Activated T-cell treated with anti-CD3 and anti-CD28 coated beads, Interleukin-2, amount 50 U/mL, for 72 hours (primary cell): Measurements from ENCODE around the gene TMEM201. TPM values are rescaled to one million over a fixed set of nuclear protein-coding genes. Genes with fewer than 3 reads are reported as not detected.
"Not testable (repeated sequence)": the region's sequence is repeated elsewhere in the genome, so short reads cannot be mapped to it uniquely, and the experiment has no call there.

ENCODE experiments used
- ATAC-seq, 2 donors: fragments of 150-1000 bp; cut with Tn5 transposase; replicated peaks in 1 of 2; 2 replicates each; pipeline ENCODE4 v1.10.0; 2021; ENCODE audit warnings: moderate library complexity in 2 of 2, mild to moderate bottlenecking in 1 of 2
- DNase-seq, 2 donors: peaks; one replicate each; pipeline ENCODE4 v3.0.0; 2021 to 2022; ENCODE audit warnings: mixed read lengths in 1 of 2
- H3K27ac Mint-ChIP-seq: one replicate; pipeline ENCODE4 v1.8.0; 2022; ENCODE audit warnings: mild to moderate bottlenecking, moderate library complexity, mixed read lengths
- H3K27me3 Mint-ChIP-seq: one replicate; pipeline ENCODE4 v1.8.0; 2022; ENCODE audit warnings: low read depth, mixed read lengths
- H3K36me3 Mint-ChIP-seq, 2 donors: one replicate each; pipeline ENCODE4 v1.8.0; 2022; ENCODE audit warnings: mixed read lengths in 2 of 2, mild to moderate bottlenecking in 1 of 2; ENCODE audit not compliant: insufficient read depth in 2 of 2
- H3K4me1 Mint-ChIP-seq: one replicate; pipeline ENCODE4 v1.8.0; 2022; ENCODE audit warnings: low read depth, mixed read lengths
- H3K4me3 Mint-ChIP-seq, 2 donors: one replicate each; pipeline ENCODE4 v1.8.0; 2022; ENCODE audit warnings: mild to moderate bottlenecking in 2 of 2, mixed read lengths in 2 of 2, moderate library complexity in 2 of 2
- H3K9me3 Mint-ChIP-seq, 2 donors: one replicate each; pipeline ENCODE4 v1.8.0; 2022; ENCODE audit warnings: mixed read lengths in 2 of 2
- total RNA-seq, 2 donors: library from RNA; stranded (reverse); gene quantifications; one replicate each; pipeline ENCODE4 v1.2.3, GENCODE V29; 2022

Gene TMEM201
- total RNA-seq, 2 donors from 2014 or later = 9.3 to 14.0 TPM

DNA sequence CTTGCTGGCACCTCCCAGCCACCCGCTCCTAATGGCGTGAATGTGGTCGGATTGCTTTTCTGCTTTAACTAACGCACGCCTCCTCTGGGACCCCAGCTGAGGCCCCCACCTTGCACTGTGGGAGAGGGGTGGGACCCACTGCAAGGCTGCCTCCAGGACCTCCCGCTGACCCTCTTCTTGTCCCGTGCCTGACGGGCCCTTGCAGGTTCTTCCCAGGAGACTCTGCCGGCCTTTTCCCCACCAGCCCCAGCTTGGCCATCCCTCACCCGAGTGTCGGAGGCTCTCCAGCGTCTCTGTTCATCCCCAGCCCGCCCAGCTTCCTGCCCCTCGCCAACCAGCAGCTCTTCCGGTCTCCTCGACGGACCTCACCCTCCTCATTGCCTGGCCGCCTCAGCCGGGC, 18.6 kb downstream of the TMEM201 start:
- no peak for DNase-seq
- H3K27me3 Mint-ChIP-seq = no peaks in the 10 kb centered on the region
- H3K9me3 Mint-ChIP-seq = no peaks in the 10 kb centered on the region
- H3K4me1 Mint-ChIP-seq = no peaks in the 10 kb centered on the region
- no peak overlapping the region for H3K4me3 Mint-ChIP-seq
- no peaks in the 10 kb centered on the region for H3K36me3 Mint-ChIP-seq
- H3K27ac Mint-ChIP-seq = no peak overlapping the region
- ATAC-seq = no peak

DNA sequence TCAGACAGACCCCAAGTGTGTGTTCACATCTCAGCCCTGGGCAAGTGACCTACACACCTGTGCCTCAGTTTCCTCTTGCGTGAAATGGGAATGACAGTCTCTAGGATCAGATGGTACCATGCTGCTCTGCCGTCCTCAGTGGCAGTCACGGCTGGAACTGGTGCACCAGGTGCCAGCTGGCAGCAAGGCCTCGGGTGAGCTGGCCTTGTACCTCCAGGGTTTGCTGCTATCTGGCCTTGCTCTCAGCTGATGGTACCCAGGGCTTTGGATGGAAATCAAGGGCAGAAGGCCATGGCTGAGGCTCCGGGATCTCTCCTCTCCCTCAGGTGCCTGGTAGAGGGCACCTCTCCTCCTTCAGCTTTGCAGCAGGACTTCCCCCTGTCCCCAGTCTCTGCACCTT, 21.3 kb downstream of the TMEM201 start:
- DNase-seq (no peak), ATAC-seq (no peak)
- Mint-ChIP-seq H3K4me1 (no peaks in the 10 kb centered on the region), H3K36me3 (peaks cover 0 to 3% of the 10 kb centered on the region in 2 donors), H3K4me3 (no peak overlapping the region), H3K9me3 (no peaks in the 10 kb centered on the region), H3K27me3 (no peaks in the 10 kb centered on the region), H3K27ac (no peak overlapping the region)

GRCh38 chr1:9610548-9610947, 21.8 kb downstream of the TMEM201 start:
- DNase-seq (no peak), ATAC-seq (no peak)
- H3K9me3 Mint-ChIP-seq = no peaks in the 10 kb centered on the region
- H3K4me3 Mint-ChIP-seq = no peak overlapping the region
- H3K27me3 Mint-ChIP-seq = no peaks in the 10 kb centered on the region
- no peaks in the 10 kb centered on the region for H3K4me1 Mint-ChIP-seq
- H3K27ac Mint-ChIP-seq = no peak overlapping the region
- peaks cover 0 to 3% of the 10 kb centered on the region in 2 donors for H3K36me3 Mint-ChIP-seq

GRCh38 chr1:9611716-9612115, 23.0 kb downstream of the TMEM201 start:
- no peak overlapping the region for H3K27ac Mint-ChIP-seq
- H3K9me3 Mint-ChIP-seq = no peaks in the 10 kb centered on the region
- peaks cover 0 to 3% of the 10 kb centered on the region in 2 donors for H3K36me3 Mint-ChIP-seq
- no peak overlapping the region for H3K4me3 Mint-ChIP-seq
- no peak for ATAC-seq
- H3K4me1 Mint-ChIP-seq = no peaks in the 10 kb centered on the region
- H3K27me3 Mint-ChIP-seq = no peaks in the 10 kb centered on the region
- DNase-seq = no peak

DNA sequence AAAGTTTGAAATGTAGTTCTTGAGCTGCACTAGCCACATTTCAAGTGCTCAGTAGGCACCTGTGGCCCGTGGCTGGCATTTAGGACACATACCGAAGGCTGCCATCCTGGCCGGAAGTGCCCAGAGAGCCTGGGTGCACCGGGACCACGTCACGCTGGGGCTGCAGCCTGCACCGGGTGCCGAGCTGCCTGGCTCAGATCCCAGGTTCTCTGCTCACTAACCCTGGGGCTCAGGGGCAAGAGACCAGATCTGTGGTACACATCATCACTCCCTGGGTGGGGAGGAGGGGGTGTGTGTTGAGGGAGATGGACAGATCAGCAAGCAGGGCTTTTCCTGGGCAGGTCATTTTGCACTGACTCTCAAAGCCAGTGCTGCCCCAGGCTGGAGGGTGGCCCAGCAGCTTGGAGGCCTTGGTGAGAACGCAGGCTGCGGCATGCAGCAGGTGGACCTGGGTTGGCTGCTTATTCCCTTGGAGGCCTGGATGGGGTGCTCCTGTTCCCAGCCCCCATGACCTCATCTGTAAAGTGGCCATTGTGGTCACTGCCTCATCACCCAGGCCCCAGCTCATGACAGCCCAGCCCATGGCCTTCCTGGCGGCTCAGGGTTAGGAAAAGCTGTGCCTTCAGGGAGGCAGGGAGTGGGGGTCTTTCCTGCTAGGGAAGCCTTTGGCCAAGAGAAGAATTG, 23.6 kb downstream of the TMEM201 start:
- ATAC-seq (no peak), DNase-seq (no peak)
- H3K4me3 Mint-ChIP-seq = no peak overlapping the region
- no peak overlapping the region for H3K27ac Mint-ChIP-seq
- no peaks in the 10 kb centered on the region for H3K4me1 Mint-ChIP-seq
- no peaks in the 10 kb centered on the region for H3K9me3 Mint-ChIP-seq
- peaks cover 0 to 3% of the 10 kb centered on the region in 2 donors for H3K36me3 Mint-ChIP-seq
- H3K27me3 Mint-ChIP-seq = no peaks in the 10 kb centered on the region

DNA sequence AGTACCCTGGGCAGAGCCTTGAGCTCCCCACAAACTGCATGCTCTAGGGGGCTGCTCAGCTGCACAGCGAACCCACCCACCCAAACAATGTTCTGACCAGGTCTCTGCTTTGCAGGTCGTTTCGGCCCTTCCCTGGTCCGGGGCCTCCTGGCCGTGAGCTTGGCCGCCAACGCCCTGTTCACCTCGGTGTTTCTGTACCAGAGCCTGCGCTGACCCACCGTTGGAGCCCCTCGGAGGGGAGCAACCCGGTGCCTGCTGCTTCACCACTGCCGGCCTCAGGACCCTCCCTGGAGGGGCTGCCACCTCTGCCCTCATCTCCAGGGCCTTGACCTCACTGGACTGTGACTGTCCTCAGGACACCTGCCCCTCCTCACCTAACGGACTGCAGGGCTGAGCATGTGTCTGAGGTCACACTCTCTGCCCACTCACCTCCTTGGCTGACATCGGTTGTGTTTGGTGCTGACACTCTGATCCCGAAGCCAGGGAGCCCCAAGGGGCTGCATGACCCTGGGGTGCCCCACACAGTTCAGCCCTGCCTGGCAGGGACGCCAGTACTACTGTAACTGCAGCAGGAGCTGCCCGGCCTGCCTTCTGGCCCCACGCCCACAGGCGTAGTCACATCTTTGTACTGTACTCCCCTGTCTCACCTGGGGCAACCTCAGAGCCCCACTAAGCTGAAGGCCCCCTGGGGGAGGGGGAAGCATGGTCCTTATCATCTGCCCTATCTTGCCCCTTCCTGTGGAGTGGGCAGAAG, 24.3 kb downstream of the TMEM201 start:
- DNase-seq (no peak), ATAC-seq (no peak)
- Mint-ChIP-seq H3K4me1 (no peaks in the 10 kb centered on the region), H3K27ac (no peak overlapping the region), H3K4me3 (no peak overlapping the region), H3K36me3 (peaks cover 0 to 3% of the 10 kb centered on the region in 2 donors), H3K9me3 (no peaks in the 10 kb centered on the region), H3K27me3 (no peaks in the 10 kb centered on the region)

- Mint-ChIP-seq H3K27me3 (peaks cover 1% of the 10 kb centered on the region), H3K4me3 (no peak overlapping the region), H3K36me3 (peaks cover 0 to 3% of the 10 kb centered on the region in 2 donors), H3K9me3 (no peaks in the 10 kb centered on the region), H3K4me1 (no peaks in the 10 kb centered on the region), H3K27ac (no peak overlapping the region)
- ATAC-seq = no peak
- DNase-seq = no peak
Measured at GRCh38 chr1:9613625-9614299, 25.1 kb downstream of the TMEM201 start.

DNA sequence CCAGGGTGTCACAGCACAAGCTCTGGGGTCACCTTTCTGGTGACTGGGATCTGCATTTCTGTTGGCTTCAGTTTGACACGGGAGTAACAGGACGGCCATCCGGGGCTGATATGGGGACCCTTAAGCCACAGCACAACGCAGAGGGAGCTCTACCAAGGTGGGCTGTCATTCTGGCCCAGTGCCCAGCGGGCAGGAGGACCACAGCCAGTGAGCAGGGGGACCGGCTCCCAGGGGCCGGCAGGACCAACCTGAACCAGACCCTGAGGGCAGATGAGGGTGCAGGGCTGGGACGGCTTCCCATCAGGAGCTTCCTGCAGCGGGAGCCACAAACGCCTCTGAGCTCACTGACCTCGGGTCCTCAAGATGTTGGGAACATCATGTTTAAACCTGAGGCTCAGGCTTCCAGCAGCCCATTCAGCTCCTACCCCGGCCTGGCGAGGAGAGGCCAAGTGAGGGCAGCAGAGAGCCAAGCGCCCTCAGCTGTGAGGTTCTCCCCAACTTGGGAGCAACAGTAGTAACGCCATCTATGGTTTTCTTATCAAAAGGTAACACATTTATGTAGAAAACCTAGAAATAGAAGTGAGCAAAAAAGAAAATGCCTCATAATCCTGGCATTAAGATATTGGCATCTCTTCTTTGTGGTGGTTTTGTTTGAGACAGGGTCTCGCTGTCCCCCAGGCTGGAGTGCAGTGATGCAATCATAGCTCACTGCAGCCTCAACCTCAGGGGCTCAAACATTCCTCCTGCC, 26.8 kb downstream of the TMEM201 start:
- H3K36me3 Mint-ChIP-seq = peaks cover 0 to 3% of the 10 kb centered on the region in 2 donors
- no peak overlapping the region for H3K4me3 Mint-ChIP-seq
- H3K4me1 Mint-ChIP-seq = no peaks in the 10 kb centered on the region
- H3K27ac Mint-ChIP-seq = no peak overlapping the region
- no peaks in the 10 kb centered on the region for H3K9me3 Mint-ChIP-seq
- ATAC-seq = peak; percentile 78 to 79
- peaks cover 9% of the 10 kb centered on the region for H3K27me3 Mint-ChIP-seq
- peak; percentile 59 to 62 for DNase-seq

- DNase-seq (no peak), ATAC-seq (no peak)
- Mint-ChIP-seq H3K9me3 (no peaks in the 10 kb centered on the region), H3K27me3 (peaks cover 13% of the 10 kb centered on the region), H3K27ac (no peak overlapping the region), H3K36me3 (peaks cover 2% of the 10 kb centered on the region in 2 donors), H3K4me1 (peaks cover 3% of the 10 kb centered on the region), H3K4me3 (no peak overlapping the region)
Measured at GRCh38 chr1:9618909-9619679, 30.4 kb downstream of the TMEM201 start.

- Mint-ChIP-seq H3K36me3 (peaks cover 2% of the 10 kb centered on the region in 2 donors), H3K4me1 (peaks cover 14% of the 10 kb centered on the region), H3K9me3 (no peaks in the 10 kb centered on the region), H3K27ac (no peak overlapping the region), H3K27me3 (peaks cover 16% of the 10 kb centered on the region), H3K4me3 (no peak overlapping the region)
- ATAC-seq (no peak), DNase-seq (no peak)
Measured at GRCh38 chr1:9621032-9621431, 32.3 kb downstream of the TMEM201 start.

DNA sequence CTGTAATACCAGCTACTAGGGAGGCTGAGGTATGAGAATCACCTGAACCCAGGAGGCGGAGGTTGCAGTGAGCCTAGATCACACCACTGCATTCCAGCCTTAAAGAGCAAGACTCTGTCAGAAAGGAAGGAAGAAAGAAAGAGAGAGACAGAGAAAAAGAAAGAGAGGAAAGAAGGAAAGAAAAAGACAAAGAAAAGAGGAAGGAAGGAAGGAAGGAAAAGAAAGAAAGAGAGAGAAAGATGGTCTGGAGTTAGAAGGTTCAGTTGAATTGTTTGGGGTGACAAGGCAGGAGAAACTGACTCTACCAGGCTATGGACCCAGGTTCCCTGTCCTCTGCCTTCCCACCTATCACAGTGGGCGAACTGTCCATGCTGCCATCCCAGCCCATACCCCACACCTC, 35.4 kb downstream of the TMEM201 start:
- H3K9me3 Mint-ChIP-seq = no peaks in the 10 kb centered on the region
- peaks cover 11% of the 10 kb centered on the region for H3K27me3 Mint-ChIP-seq
- H3K27ac Mint-ChIP-seq = no peak overlapping the region
- no peak overlapping the region for H3K4me3 Mint-ChIP-seq
- ATAC-seq (no peak), DNase-seq (no peak)
- H3K36me3 Mint-ChIP-seq = peaks cover 2% of the 10 kb centered on the region in 2 donors
- peaks cover 39% of the 10 kb centered on the region for H3K4me1 Mint-ChIP-seq

DNA sequence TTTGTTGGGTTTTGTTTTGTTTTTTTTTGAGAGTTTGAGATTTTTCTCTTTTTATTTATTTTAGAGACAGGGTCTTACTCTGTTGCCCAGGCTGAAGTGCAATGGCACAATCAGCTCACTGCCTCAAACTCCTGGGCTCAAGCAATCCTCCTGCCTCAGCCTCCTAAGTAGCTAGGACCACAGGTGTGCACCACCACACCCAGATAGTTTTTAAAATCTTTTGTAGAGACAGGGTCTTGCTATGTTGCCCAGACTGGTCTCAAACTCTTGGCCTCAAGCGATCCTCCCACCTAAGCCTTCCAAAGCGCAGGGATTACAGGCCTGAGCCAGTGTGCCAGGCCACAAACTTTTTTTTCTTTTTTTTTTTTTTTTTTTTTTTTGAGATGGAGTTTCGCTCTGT, 36.3 kb downstream of the TMEM201 start:
- DNase-seq, H3K4me3 Mint-ChIP-seq, H3K27ac Mint-ChIP-seq, H3K9me3 Mint-ChIP-seq, H3K36me3 Mint-ChIP-seq, ATAC-seq, H3K27me3 Mint-ChIP-seq: not testable (repeated sequence)
- H3K4me1 Mint-ChIP-seq = peaks cover 39% of the 10 kb centered on the region
